ENCODE measurements around the gene FKBP10. TPM values are rescaled to one million over a fixed set of nuclear protein-coding genes. Genes with fewer than 3 reads are reported as not detected.

The FKBP10 gene
- total and polyA plus RNA-seq, 2 donors (not counting 3 experiments of a cell fraction or from before 2014, with no cell fraction given), result 168 to 377 TPM

DNA sequence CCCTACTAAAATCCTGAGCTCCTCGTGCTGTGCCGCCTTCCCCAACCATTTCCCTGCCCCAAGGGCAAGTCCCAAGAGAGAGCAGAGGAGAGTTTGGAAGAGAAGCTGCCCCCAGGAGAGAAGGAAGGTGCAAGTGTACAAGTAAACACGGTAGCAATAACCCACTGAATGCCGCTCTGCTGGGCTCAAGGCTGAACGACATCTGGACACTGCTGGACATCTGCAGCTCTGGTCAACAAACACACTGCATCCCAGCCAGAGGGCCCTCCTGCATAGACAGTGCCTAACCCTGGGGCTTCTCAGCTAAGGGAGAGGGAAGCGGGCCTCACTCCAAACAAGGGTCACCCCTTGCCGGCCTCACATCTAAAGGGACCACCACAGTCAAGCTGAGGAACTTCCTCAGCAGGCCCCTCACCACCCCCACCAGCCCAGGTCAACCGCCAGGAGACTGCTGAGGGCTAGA, 39.0 kb upstream of the FKBP10 start:
- no peak overlapping the region for H3K4me3 ChIP-seq (replicated peaks in 1 of 3; ENCODE audit: insufficient read depth in 1 of 3, low read depth in 1 of 3, low read length in 3 of 3)
- no peaks in the 10 kb centered on the region for H3K9me1 ChIP-seq (replicated peaks; ENCODE audit: control insufficient read depth, extremely low read depth, insufficient read depth, low read length)
- intact Hi-C loops (cut with micrococcal nuclease), result loop anchor here (1.0 to 2.0 kb wide), 3 partner anchors 13 to 35 kb away; partner anchors contain the start of gene JUP
- no peak overlapping the region for H2AFZ ChIP-seq (ENCODE audit: low read depth, low read length)
- H3K27me3 ChIP-seq (ENCODE audit: control insufficient read depth in 2 of 2, insufficient read depth in 2 of 2, low read length in 2 of 2), result no peaks in the 10 kb centered on the region
- no peaks in the 10 kb centered on the region for H3K9me3 ChIP-seq (replicated peaks; ENCODE audit: control insufficient read depth, insufficient read depth, low read length)
- no peaks in the 10 kb centered on the region for H3K79me2 ChIP-seq (ENCODE audit: control insufficient read depth, insufficient read depth, low read length)
- DNase-seq (ENCODE audit: low read depth, low spot score) (no peak), FAIRE-seq (no peak)
- H3K9ac ChIP-seq (replicated peaks; ENCODE audit: extremely low read depth, insufficient read depth, low read length), result peak overlapping the region; percentile 17
- peaks cover 6 to 41% of the 10 kb centered on the region in 2 experiments for H3K36me3 ChIP-seq (ENCODE audit: control insufficient read depth in 2 of 2, extremely low read depth in 1 of 2, insufficient read depth in 2 of 2, low read length in 2 of 2)
- BruUV-seq (replicated peaks), result no TSS peak
- dilution Hi-C loops (cut with MboI; ENCODE audit: extremely low pct_ligation_motif_present, low sequenced_read_pairs), result no loop called here
- H4K20me1 ChIP-seq (replicated peaks; ENCODE audit: control insufficient read depth, extremely low read depth, insufficient read depth, low read length), result no peaks in the 10 kb centered on the region
- H3K27ac ChIP-seq (ENCODE audit: insufficient read depth, low read depth, low read length), result peak overlapping the region; percentile 83
- ChIA-PET POLR2A (interaction anchor here (0.6 to 3.4 kb wide), 4 partner anchors 12 to 107 kb away, joined by 3 to 31 read pairs (median 4); partner anchors contain the start of gene JUP), CTCF (interaction anchor here (0.9 to 7.7 kb wide), 7 partner anchors 12 to 91 kb away, joined by 3 to 169 read pairs (median 4); partner anchors contain the start of genes JUP and KLHL11)
- TF ChIP-seq, protein P1, sequence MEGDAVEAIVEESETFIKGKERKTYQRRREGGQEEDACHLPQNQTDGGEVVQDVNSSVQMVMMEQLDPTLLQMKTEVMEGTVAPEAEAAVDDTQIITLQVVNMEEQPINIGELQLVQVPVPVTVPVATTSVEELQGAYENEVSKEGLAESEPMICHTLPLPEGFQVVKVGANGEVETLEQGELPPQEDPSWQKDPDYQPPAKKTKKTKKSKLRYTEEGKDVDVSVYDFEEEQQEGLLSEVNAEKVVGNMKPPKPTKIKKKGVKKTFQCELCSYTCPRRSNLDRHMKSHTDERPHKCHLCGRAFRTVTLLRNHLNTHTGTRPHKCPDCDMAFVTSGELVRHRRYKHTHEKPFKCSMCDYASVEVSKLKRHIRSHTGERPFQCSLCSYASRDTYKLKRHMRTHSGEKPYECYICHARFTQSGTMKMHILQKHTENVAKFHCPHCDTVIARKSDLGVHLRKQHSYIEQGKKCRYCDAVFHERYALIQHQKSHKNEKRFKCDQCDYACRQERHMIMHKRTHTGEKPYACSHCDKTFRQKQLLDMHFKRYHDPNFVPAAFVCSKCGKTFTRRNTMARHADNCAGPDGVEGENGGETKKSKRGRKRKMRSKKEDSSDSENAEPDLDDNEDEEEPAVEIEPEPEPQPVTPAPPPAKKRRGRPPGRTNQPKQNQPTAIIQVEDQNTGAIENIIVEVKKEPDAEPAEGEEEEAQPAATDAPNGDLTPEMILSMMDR (IDR thresholded peaks at IDR 0.05; ENCODE audit: extremely low read depth in 1 of 2, insufficient read depth in 1 of 2, low read depth in 1 of 2, low read length in 2 of 2), result no peak
- TF ChIP-seq FOS (IDR thresholded peaks at IDR 0.05; ENCODE audit: borderline replicate concordance, insufficient read depth, low read length), result no peak
- no peak for TF ChIP-seq EZH2 (IDR thresholded peaks at IDR 0.05; ENCODE audit: borderline replicate concordance, low read depth, low read length, severe bottlenecking)
- TF ChIP-seq, protein P2, sequence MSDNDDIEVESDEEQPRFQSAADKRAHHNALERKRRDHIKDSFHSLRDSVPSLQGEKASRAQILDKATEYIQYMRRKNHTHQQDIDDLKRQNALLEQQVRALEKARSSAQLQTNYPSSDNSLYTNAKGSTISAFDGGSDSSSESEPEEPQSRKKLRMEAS (IDR thresholded peaks at IDR 0.05; ENCODE audit: insufficient read depth, insufficient read length), result no peak
- no peak for TF ChIP-seq POLR2A (IDR thresholded peaks at IDR 0.05; ENCODE audit: low read depth, low read length)
- no peak for TF ChIP-seq MYC (IDR thresholded peaks at IDR 0.05; ENCODE audit: low read depth, low read length)
- no peak for TF ChIP-seq GATA2 (IDR thresholded peaks at IDR 0.05; ENCODE audit: insufficient read depth, insufficient read length, low read depth, low read length)
- no peak for TF ChIP-seq POLR2AphosphoS5 (IDR thresholded peaks at IDR 0.05; ENCODE audit: insufficient read depth, low read depth, low read length)
- no peak for TF ChIP-seq JUN (IDR thresholded peaks at IDR 0.05; ENCODE audit: borderline replicate concordance, insufficient read depth, insufficient read length, low read depth)
- peaks cover 47% of the 10 kb centered on the region for H3K4me1 ChIP-seq (ENCODE audit: control insufficient read depth, extremely low read depth, insufficient read depth, low read length)
- H3K4me2 ChIP-seq (ENCODE audit: insufficient read depth, low read length), result no peak overlapping the region
